ENCODE results near the gene HENMT1.
"Not testable (repeated sequence)": the region's sequence is repeated elsewhere in the genome, so short reads cannot be mapped to it uniquely, and the experiment has no call there.

HENMT1 gene

GRCh38 chr1:108670131-108670773, 9.4 kb upstream of the HENMT1 start:
- no peak overlapping the region for H3K4me3 ChIP-seq (ENCODE audit: low read depth, low read length)
- no peak for TF ChIP-seq CTCF (IDR thresholded peaks at IDR 0.05; ENCODE audit: control insufficient read depth, extremely low read depth, insufficient read depth)
- DNase-seq (ENCODE audit: low read depth): no peak

- H3K4me3 ChIP-seq (ENCODE audit: low read depth, low read length): no peak overlapping the region
- TF ChIP-seq CTCF (IDR thresholded peaks at IDR 0.05; ENCODE audit: control insufficient read depth, extremely low read depth, insufficient read depth): no peak
- DNase-seq (ENCODE audit: low read depth): no peak
Measured at GRCh38 chr1:108669679-108670078, 8.8 kb upstream of the HENMT1 start.

GRCh38 chr1:108668777-108669176, 7.9 kb upstream of the HENMT1 start:
- TF ChIP-seq CTCF (IDR thresholded peaks at IDR 0.05; ENCODE audit: control insufficient read depth, extremely low read depth, insufficient read depth): no peak
- no peak for DNase-seq (ENCODE audit: low read depth)
- no peak overlapping the region for H3K4me3 ChIP-seq (ENCODE audit: low read depth, low read length)

GRCh38 chr1:108667422-108667821, 6.5 kb upstream of the HENMT1 start:
- not testable (repeated sequence) for DNase-seq (ENCODE audit: low read depth)

GRCh38 chr1:108665771-108666170, 4.9 kb upstream of the HENMT1 start:
- no peak overlapping the region for H3K4me3 ChIP-seq (ENCODE audit: low read depth, low read length)
- TF ChIP-seq CTCF (IDR thresholded peaks at IDR 0.05; ENCODE audit: control insufficient read depth, extremely low read depth, insufficient read depth): no peak
- no peak for DNase-seq (ENCODE audit: low read depth)

More at GRCh38 chr1:108667422-108667821, 6.5 kb upstream of the HENMT1 start:
- not testable (repeated sequence) for H3K4me3 ChIP-seq (ENCODE audit: low read depth, low read length)

- no peak overlapping the region for H3K4me3 ChIP-seq (ENCODE audit: low read depth, low read length)
- TF ChIP-seq CTCF (IDR thresholded peaks at IDR 0.05; ENCODE audit: control insufficient read depth, extremely low read depth, insufficient read depth): no peak
- DNase-seq (ENCODE audit: low read depth): no peak
Measured at GRCh38 chr1:108665067-108665466, 4.2 kb upstream of the HENMT1 start.

- TF ChIP-seq CTCF (IDR thresholded peaks at IDR 0.05; ENCODE audit: control insufficient read depth, extremely low read depth, insufficient read depth): no peak
- H3K4me3 ChIP-seq (ENCODE audit: low read depth, low read length): no peak overlapping the region
- DNase-seq (ENCODE audit: low read depth): no peak
Measured at GRCh38 chr1:108664481-108664880, 3.6 kb upstream of the HENMT1 start.

Measured in LNCaP clone FGC (cell line).